Endothelial cell of umbilical vein (primary cell): ENCODE measurements around the gene CYBB. TPM values are rescaled to one million over a fixed set of nuclear protein-coding genes. Genes with fewer than 3 reads are reported as not detected.
A peak's percentile ranks its signal among the peaks of the same experiment; 100 is the strongest.

Experiments used
- BruUV-seq: library from RNA; stranded (reverse); fragments of 400-500 nt; replicated peaks from 2 replicates; lab custom pipeline; 2021; lab: Mats Ljungman, UMichigan
- CTCF ChIA-PET: fragments of 300-600, 350-600 bp; sonication (Branson Sonifier 250); formaldehyde crosslinking; loops from one replicate; lab custom pipeline; 2021; ENCODE audit warnings: antibody characterized with exemption, inconsistent platforms; lab: Charles Lee
- POLR2A ChIA-PET: fragments of 300-600, 350-600 bp; sonication (Branson Sonifier 250); formaldehyde crosslinking; loops from one replicate; lab custom pipeline; 2021; ENCODE audit warnings: antibody characterized with exemption, inconsistent platforms; lab: Charles Lee
- DNase-seq: peaks from one replicate; pipeline ENCODE4 v3.0.0-alpha.2; 2011; ENCODE audit warnings: low read depth, low spot score
- FAIRE-seq: peaks from 2 replicates; lab custom pipeline; 2011; peaks lifted over from hg19 to GRCh38; lab: Jason Lieb, UNC
- H2AFZ ChIP-seq: 2 replicates; pipeline ENCODE4 v1.6.0; 2012; ENCODE audit warnings: low read depth, low read length, control low read depth, inconsistent platforms
- H3K27ac ChIP-seq: 2 replicates; pipeline ENCODE4 v1.5.1; 2011; ENCODE audit warnings: low read depth, mild to moderate bottlenecking, control low read depth, low read length, moderate library complexity; ENCODE audit not compliant: insufficient read depth
- H3K27me3 ChIP-seq, 2 experiments: 2 replicates each; pipeline versions ENCODE4 v1.6.0 to v1.6.1; 2011; ENCODE audit warnings: low read length in 2 of 2, mixed read lengths in 1 of 2; ENCODE audit not compliant: control insufficient read depth in 2 of 2, insufficient read depth in 2 of 2
- H3K36me3 ChIP-seq, 2 experiments: 2 replicates in 1 of 2; 3 replicates in 1 of 2; pipeline ENCODE4 v1.5.1; 2011; ENCODE audit warnings: low read length in 2 of 2, mild to moderate bottlenecking in 1 of 2, moderate library complexity in 1 of 2; ENCODE audit not compliant: control insufficient read depth in 2 of 2, insufficient read depth in 2 of 2; ENCODE audit errors: extremely low read depth in 1 of 2
- H3K4me1 ChIP-seq: 3 replicates; pipeline ENCODE4 v1.5.1; 2011; ENCODE audit warnings: mild to moderate bottlenecking, low read length; ENCODE audit not compliant: control insufficient read depth, insufficient read depth; ENCODE audit errors: extremely low read depth
- H3K4me2 ChIP-seq: 2 replicates; pipeline ENCODE4 v1.6.1; 2011; ENCODE audit warnings: low read length, control low read depth, mixed read lengths; ENCODE audit not compliant: insufficient read depth
- H3K4me3 ChIP-seq, 3 experiments: fragments of 200-600 bp in 1 of 3; sonication (generic), shearing (Covaris generic) in 1 of 3; replicated peaks in 1 of 3; 2 replicates each; pipeline ENCODE4 v1.5.1; 2011 to 2016; ENCODE audit warnings: control low read depth in 3 of 3, low read length in 3 of 3, mild to moderate bottlenecking in 2 of 3, inconsistent platforms in 1 of 3, low read depth in 1 of 3, moderate library complexity in 1 of 3; ENCODE audit not compliant: insufficient read depth in 1 of 3
- H3K79me2 ChIP-seq: 2 replicates; pipeline ENCODE4 v1.6.0; 2012; ENCODE audit warnings: low read length, inconsistent platforms; ENCODE audit not compliant: control insufficient read depth, insufficient read depth
- H3K9ac ChIP-seq: replicated peaks from 2 replicates; pipeline ENCODE3; 2011; ENCODE audit warnings: low read length, control low read depth; ENCODE audit not compliant: insufficient read depth; ENCODE audit errors: extremely low read depth
- H3K9me1 ChIP-seq: replicated peaks from 3 replicates; pipeline ENCODE4 v1.6.0; 2011; ENCODE audit warnings: mild to moderate bottlenecking, low read length; ENCODE audit not compliant: control insufficient read depth, insufficient read depth; ENCODE audit errors: extremely low read depth
- H3K9me3 ChIP-seq: replicated peaks from 2 replicates; pipeline ENCODE4 v1.5.1; 2012; ENCODE audit warnings: low read length, inconsistent platforms; ENCODE audit not compliant: control insufficient read depth, insufficient read depth
- H4K20me1 ChIP-seq: replicated peaks from 2 replicates; pipeline ENCODE3; 2011; ENCODE audit warnings: mild to moderate bottlenecking, low read length; ENCODE audit not compliant: control insufficient read depth, insufficient read depth; ENCODE audit errors: extremely low read depth
- EZH2 ChIP-seq: IDR thresholded peaks from 2 replicates; pipeline ENCODE4 v1.6.1; 2012; ENCODE audit warnings: borderline replicate concordance, low read depth, mild to moderate bottlenecking, moderate library complexity, low read length, inconsistent platforms; ENCODE audit not compliant: severe bottlenecking
- FOS ChIP-seq: IDR thresholded peaks from 2 replicates; pipeline ENCODE4 v1.6.1; 2011; ENCODE audit warnings: mild to moderate bottlenecking, low read length, moderate library complexity, borderline replicate concordance; ENCODE audit not compliant: insufficient read depth
- GATA2 ChIP-seq: IDR thresholded peaks from 2 replicates; pipeline ENCODE4 v1.7.0; 2011; ENCODE audit warnings: low read depth, mild to moderate bottlenecking, moderate library complexity, mixed read lengths, low read length; ENCODE audit not compliant: insufficient read length, insufficient read depth
- JUN ChIP-seq: IDR thresholded peaks from 2 replicates; pipeline ENCODE4 v1.6.1; 2011; ENCODE audit warnings: borderline replicate concordance, low read depth; ENCODE audit not compliant: insufficient read length, insufficient read depth
- MYC ChIP-seq: IDR thresholded peaks from one replicate; pipeline ENCODE4 v1.6.1; 2011; ENCODE audit warnings: mild to moderate bottlenecking, low read depth, low read length
- POLR2AphosphoS5 ChIP-seq: IDR thresholded peaks from 2 replicates; pipeline ENCODE4 v1.6.1; 2012; ENCODE audit warnings: low read depth, mild to moderate bottlenecking, control low read depth, low read length, moderate library complexity; ENCODE audit not compliant: insufficient read depth
- dilution Hi-C: fragments of 300-500 bp; cut with MboI; formaldehyde crosslinking; loops from one replicate; pipeline ENCODE4 v1.15.0; 2019; ENCODE audit warnings: low sequenced_read_pairs; ENCODE audit not compliant: extremely low pct_ligation_motif_present
- intact Hi-C: fragments of 100-400 bp; cut with micrococcal nuclease; formaldehyde crosslinking; loops from one replicate; pipeline ENCODE4 v1.10.0; 2022
- polyA plus RNA-seq, 4 experiments: library from polyadenylated mRNA; depleted of rRNA in 3 of 4; stranded (reverse) in 3 of 4; unstranded in 1 of 4; fragments of >200 nt; gene quantifications; 2 replicates each; pipeline versions ENCODE4 v1.2.1 to v1.2.3, GENCODE V29; 2011 to 2012; ENCODE audit warnings: missing spikeins in 1 of 4
- total RNA-seq: library from RNA; stranded (reverse); gene quantifications from 2 replicates; pipeline ENCODE4 v1.2.3, GENCODE V29; 2021
- TF ChIP-seq, protein P1 (sequence below): IDR thresholded peaks from 2 replicates; pipeline ENCODE4 v1.6.1; 2011; ENCODE audit not compliant: insufficient read depth, insufficient read length

Gene CYBB
- total and polyA plus RNA-seq, 2 donors (not counting 3 experiments of a cell fraction or from before 2014, with no cell fraction given): not detected

DNA sequence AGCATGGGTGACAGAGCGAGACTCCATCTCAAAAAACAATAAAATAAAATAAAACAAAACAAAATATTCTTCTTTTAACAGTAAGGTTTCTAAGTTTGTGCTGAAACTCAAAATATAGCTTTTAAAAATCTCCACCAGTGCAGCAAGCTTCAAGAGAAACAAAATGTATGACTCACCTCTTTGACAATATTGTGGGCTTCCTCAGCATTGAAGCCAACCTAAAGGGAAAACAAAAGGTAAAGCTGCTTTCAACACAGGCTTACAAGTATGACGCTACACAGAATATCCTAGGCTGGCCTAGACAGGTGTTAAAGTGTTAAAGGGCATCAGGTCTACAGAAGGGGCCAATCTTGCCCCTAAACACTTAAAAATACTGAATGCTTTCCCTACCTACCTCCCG lies 66.3 kb downstream of the CYBB start:
- no TSS peak for BruUV-seq
- Histone ChIP-seq H3K27me3 (no peaks in the 10 kb centered on the region), H3K36me3 (no peaks in the 10 kb centered on the region), H4K20me1 (no peaks in the 10 kb centered on the region), H3K9ac (no peak overlapping the region), H2AFZ (no peak overlapping the region), H3K4me2 (peak overlapping the region; percentile 37), H3K4me1 (peaks cover 3% of the 10 kb centered on the region), H3K4me3 (peak overlapping the region in 1 of 3 experiments; percentile 21), H3K9me3 (no peaks in the 10 kb centered on the region), H3K9me1 (no peaks in the 10 kb centered on the region), H3K79me2 (peaks cover 2% of the 10 kb centered on the region), H3K27ac (no peak overlapping the region)
- dilution Hi-C loops: no loop called here
- ChIA-PET POLR2A (no interaction called here), CTCF (interaction anchor here (1.1 to 1.2 kb wide), 2 partner anchors 23 to 65 kb away, joined by 3 read pairs; no protein-coding TSS in a partner anchor)
- TF ChIP-seq EZH2 (no peak), JUN (peak; percentile 19), FOS (peak; percentile 40), MYC (no peak)
- intact Hi-C loops: loop anchor here (5.0 to 10.0 kb wide), 2 partner anchors 76 to 329 kb away; no protein-coding TSS in a partner anchor
- DNase-seq (peak; percentile 5), FAIRE-seq (no peak)

DNA sequence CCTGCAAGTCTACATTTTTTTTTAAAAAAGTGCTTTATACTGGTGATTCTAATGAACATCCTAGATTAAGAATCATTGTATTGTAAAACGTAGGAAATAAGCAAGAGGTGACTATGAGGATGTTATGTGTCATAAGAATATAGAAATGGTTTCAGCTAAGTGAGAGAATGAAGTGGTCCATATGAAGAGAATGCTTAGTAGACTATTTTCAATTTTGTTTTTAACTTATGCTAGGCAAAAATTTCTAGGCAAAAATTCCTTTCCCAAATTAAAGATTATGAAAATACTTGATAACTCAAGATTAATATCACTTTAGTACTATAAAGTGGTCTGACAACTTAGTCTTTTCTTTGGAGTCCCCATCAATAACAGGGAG lies 66.7 kb downstream of the CYBB start:
- no peaks in the 10 kb centered on the region for H3K9me1 ChIP-seq
- CTCF ChIA-PET: interaction anchor here (1.1 to 1.2 kb wide), 2 partner anchors 23 to 65 kb away, joined by 3 read pairs; no protein-coding TSS in a partner anchor
- peaks cover 2% of the 10 kb centered on the region for H3K79me2 ChIP-seq
- TF ChIP-seq FOS (no peak), POLR2AphosphoS5 (no peak), GATA2 (no peak), MYC (no peak)
- TF ChIP-seq, protein P1, sequence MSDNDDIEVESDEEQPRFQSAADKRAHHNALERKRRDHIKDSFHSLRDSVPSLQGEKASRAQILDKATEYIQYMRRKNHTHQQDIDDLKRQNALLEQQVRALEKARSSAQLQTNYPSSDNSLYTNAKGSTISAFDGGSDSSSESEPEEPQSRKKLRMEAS: no peak
- DNase-seq: peak; percentile 10
- peak overlapping the region; percentile 37 for H3K4me2 ChIP-seq
- H3K27me3 ChIP-seq: no peaks in the 10 kb centered on the region
- H4K20me1 ChIP-seq: no peaks in the 10 kb centered on the region
- no peaks in the 10 kb centered on the region for H3K36me3 ChIP-seq
- peak overlapping the region; percentile 74 to 86 (median 85) for H3K4me3 ChIP-seq
- H3K27ac ChIP-seq: peak overlapping the region; percentile 48
- BruUV-seq: no TSS peak
- intact Hi-C loops: loop anchor here (5.0 to 10.0 kb wide), 2 partner anchors 76 to 328 kb away; no protein-coding TSS in a partner anchor
- H2AFZ ChIP-seq: peak overlapping the region; percentile 87
- no peaks in the 10 kb centered on the region for H3K9me3 ChIP-seq
- POLR2A ChIA-PET: no interaction called here
- FAIRE-seq: no peak
- H3K4me1 ChIP-seq: peaks cover 3% of the 10 kb centered on the region
- dilution Hi-C loops: no loop called here
- peak overlapping the region; percentile 79 for H3K9ac ChIP-seq
